Panc1 (cell line): ENCODE measurements around the gene CDKL1. TPM values are rescaled to one million over a fixed set of nuclear protein-coding genes. Genes with fewer than 3 reads are reported as not detected.

Experiments used
- ATAC-seq: fragments of 200-7000 bp; cut with Tn5 transposase; 2 replicates; pipeline ENCODE4 v1.9.1; 2020; ENCODE audit warnings: mild to moderate bottlenecking, moderate library complexity
- BruUV-seq: library from RNA; stranded (reverse); fragments of 400-500 nt; replicated peaks from 2 replicates; lab custom pipeline; 2021; lab: Mats Ljungman, UMichigan
- CTCF ChIA-PET: fragments of 300-600 bp; sonication (Branson Sonifier 250); formaldehyde crosslinking; loops from one replicate; lab custom pipeline; 2022; ENCODE audit warnings: antibody characterized with exemption; lab: Charles Lee
- POLR2A ChIA-PET: fragments of 300-600 bp; sonication (Branson Sonifier 250); formaldehyde crosslinking; loops from one replicate; lab custom pipeline; 2022; ENCODE audit warnings: antibody characterized with exemption; lab: Charles Lee
- DNase-seq: peaks from one replicate; pipeline ENCODE4 v3.0.0-alpha.2; 2010; ENCODE audit warnings: low read depth, low spot score
- H3K27ac ChIP-seq: 2 replicates; pipeline ENCODE4 v1.5.1; 2011; ENCODE audit warnings: mild to moderate bottlenecking, low read length, inconsistent platforms
- H3K27me3 ChIP-seq: fragments of 200-500 bp; sonication (Bioruptor generic); 2 replicates; pipeline ENCODE4 v1.6.0; 2014; ENCODE audit warnings: low read length, inconsistent platforms; ENCODE audit not compliant: control insufficient read depth, insufficient read depth
- H3K36me3 ChIP-seq: fragments of 200-500 bp; sonication (Bioruptor generic); 2 replicates; pipeline ENCODE4 v1.5.1; 2014; ENCODE audit warnings: inconsistent platforms, mild to moderate bottlenecking, low read length, moderate library complexity; ENCODE audit not compliant: control insufficient read depth, insufficient read depth
- H3K4me1 ChIP-seq: 2 replicates; pipeline ENCODE4 v1.5.1; 2011; ENCODE audit warnings: inconsistent platforms, mild to moderate bottlenecking, low read length, moderate library complexity; ENCODE audit not compliant: control insufficient read depth, insufficient read depth
- H3K4me3 ChIP-seq, 2 experiments: 2 replicates each; pipeline ENCODE4 v1.5.1; 2011 to 2012; ENCODE audit warnings: low read depth in 2 of 2, low read length in 2 of 2, mild to moderate bottlenecking in 2 of 2, inconsistent platforms in 1 of 2, moderate library complexity in 1 of 2
- H3K9me3 ChIP-seq: fragments of 200-500 bp; sonication (Bioruptor generic); 2 replicates; pipeline ENCODE4 v1.5.1; 2014; ENCODE audit warnings: low read depth, mild to moderate bottlenecking, inconsistent platforms, low read length, moderate library complexity; ENCODE audit not compliant: control insufficient read depth, insufficient read depth
- POLR2AphosphoS5 ChIP-seq: IDR thresholded peaks from 2 replicates; pipeline ENCODE4 v1.6.1; 2012; ENCODE audit warnings: mild to moderate bottlenecking, low read depth, low read length, moderate library complexity
- REST ChIP-seq, 2 experiments: IDR thresholded peaks; 2 replicates each; pipeline ENCODE4 v1.6.1; 2011 to 2012; ENCODE audit warnings: low read depth in 2 of 2, control low read depth in 1 of 2, low read length in 1 of 2, mild to moderate bottlenecking in 1 of 2, moderate library complexity in 1 of 2; ENCODE audit not compliant: insufficient read depth in 1 of 2
- SIN3A ChIP-seq: IDR thresholded peaks from 2 replicates; pipeline ENCODE4 v1.6.1; 2012; ENCODE audit warnings: low read depth, mild to moderate bottlenecking, low read length, moderate library complexity, borderline replicate concordance; ENCODE audit not compliant: insufficient read depth
- TCF7L2 ChIP-seq: IDR thresholded peaks from 2 replicates; pipeline ENCODE4 v1.6.1; 2011; ENCODE audit warnings: mild to moderate bottlenecking, low read depth, low read length, inconsistent platforms
- in situ Hi-C: cut with HindIII; loops from 2 replicates; pipeline ENCODE4 v1.10.0; 2016; ENCODE audit warnings: low sequenced_read_pairs, low pct_unique_long_range_greater_than_20kb
- intact Hi-C: fragments of 100-400 bp; cut with micrococcal nuclease; formaldehyde crosslinking; loops from one replicate; pipeline ENCODE4 v1.10.0; 2022; ENCODE audit not compliant: unreplicated experiment
- total RNA-seq: library from RNA; stranded (reverse); gene quantifications from one replicate; pipeline ENCODE4 v1.2.1, GENCODE V29; 2021; ENCODE audit not compliant: unreplicated experiment
- TF ChIP-seq, protein P1 (sequence below): fragments of 450-650 bp; IDR thresholded peaks from 2 replicates; pipeline ENCODE4 v1.5.1; 2017; ENCODE audit warnings: mild to moderate bottlenecking

The CDKL1 gene
- total RNA-seq, 1 experiment from 2014 or later = 5.8 TPM

- POLR2A ChIA-PET = no interaction called here
- no TSS peak for BruUV-seq
- in situ Hi-C loops = no loop called here
Observed at GRCh38 chr14:50432131-50432530, 35.5 kb upstream of the CDKL1 start.

GRCh38 chr14:50425816-50426215, 29.1 kb upstream of the CDKL1 start:
- CTCF ChIA-PET = no interaction called here
- Histone ChIP-seq H3K9me3 (no peaks in the 10 kb centered on the region), H3K4me1 (no peaks in the 10 kb centered on the region), H3K27me3 (no peaks in the 10 kb centered on the region), H3K27ac (no peak overlapping the region), H3K36me3 (peaks cover 2% of the 10 kb centered on the region; the same call in 1 of the 2 replicates), H3K4me3 (no peak overlapping the region)
- in situ Hi-C loops (no loop called here), intact Hi-C loops (no loop called here)
- POLR2A ChIA-PET = no interaction called here
- no TSS peak for BruUV-seq
- ATAC-seq (no peak), DNase-seq (no peak)
- TF ChIP-seq TCF7L2 = no peak
- no peak for TF ChIP-seq SIN3A
- TF ChIP-seq POLR2AphosphoS5 = no peak
- no peak for TF ChIP-seq REST (IDR thresholded peaks at IDR 0.05; ENCODE audit: insufficient read depth in 1 of 2, low read depth in 2 of 2, low read length in 1 of 2)
- TF ChIP-seq, protein P1, sequence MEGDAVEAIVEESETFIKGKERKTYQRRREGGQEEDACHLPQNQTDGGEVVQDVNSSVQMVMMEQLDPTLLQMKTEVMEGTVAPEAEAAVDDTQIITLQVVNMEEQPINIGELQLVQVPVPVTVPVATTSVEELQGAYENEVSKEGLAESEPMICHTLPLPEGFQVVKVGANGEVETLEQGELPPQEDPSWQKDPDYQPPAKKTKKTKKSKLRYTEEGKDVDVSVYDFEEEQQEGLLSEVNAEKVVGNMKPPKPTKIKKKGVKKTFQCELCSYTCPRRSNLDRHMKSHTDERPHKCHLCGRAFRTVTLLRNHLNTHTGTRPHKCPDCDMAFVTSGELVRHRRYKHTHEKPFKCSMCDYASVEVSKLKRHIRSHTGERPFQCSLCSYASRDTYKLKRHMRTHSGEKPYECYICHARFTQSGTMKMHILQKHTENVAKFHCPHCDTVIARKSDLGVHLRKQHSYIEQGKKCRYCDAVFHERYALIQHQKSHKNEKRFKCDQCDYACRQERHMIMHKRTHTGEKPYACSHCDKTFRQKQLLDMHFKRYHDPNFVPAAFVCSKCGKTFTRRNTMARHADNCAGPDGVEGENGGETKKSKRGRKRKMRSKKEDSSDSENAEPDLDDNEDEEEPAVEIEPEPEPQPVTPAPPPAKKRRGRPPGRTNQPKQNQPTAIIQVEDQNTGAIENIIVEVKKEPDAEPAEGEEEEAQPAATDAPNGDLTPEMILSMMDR = no peak

More at GRCh38 chr14:50432131-50432530, 35.5 kb upstream of the CDKL1 start:
- Histone ChIP-seq H3K4me3 (no peak overlapping the region), H3K9me3 (no peaks in the 10 kb centered on the region), H3K4me1 (no peaks in the 10 kb centered on the region), H3K36me3 (peaks cover 10% of the 10 kb centered on the region), H3K27me3 (no peaks in the 10 kb centered on the region), H3K27ac (no peak overlapping the region)
- TF ChIP-seq, protein P1 = no peak
- TF ChIP-seq TCF7L2 = no peak
- no peak for TF ChIP-seq REST (IDR thresholded peaks at IDR 0.05; ENCODE audit: insufficient read depth in 1 of 2, low read depth in 2 of 2, low read length in 1 of 2)
- no peak for ATAC-seq
- intact Hi-C loops = no loop called here
- CTCF ChIA-PET = no interaction called here
- DNase-seq = no peak
